Measurements from ENCODE around the gene SIN3B.

SIN3B gene

GRCh38 chr19:16919496-16919895, 90.3 kb downstream of the SIN3B start:
- Histone ChIP-seq H4K20me1 (ENCODE audit: control insufficient read depth, insufficient read depth, low read depth, low read length) (no peaks in the 10 kb centered on the region), H3K36me3 (ENCODE audit: control insufficient read depth, low read length) (no peaks in the 10 kb centered on the region), H3K9me2 (replicated peaks; ENCODE audit: control insufficient read depth, low read length) (no peaks in the 10 kb centered on the region), H3K79me2 (ENCODE audit: control insufficient read depth, low read length) (no peaks in the 10 kb centered on the region), H3K27me3 (ENCODE audit: control insufficient read depth, low read length) (peaks cover 8% of the 10 kb centered on the region), H3F3A (ENCODE audit: control insufficient read depth, insufficient read depth) (no peaks in the 10 kb centered on the region), H3K4me3 (ENCODE audit: low read length) (no peak overlapping the region), H3K4me1 (ENCODE audit: control insufficient read depth, low read length) (peaks cover 6% of the 10 kb centered on the region; the same call in 1 of the 2 replicates), H3K9me3 (ENCODE audit: control insufficient read depth, insufficient read depth, low read length) (peaks cover 5% of the 10 kb centered on the region; the same call in 1 of the 2 replicates), H3K27ac (ENCODE audit: low read depth, low read length) (no peak overlapping the region), H3K4me2 (ENCODE audit: low read length) (no peak overlapping the region)
- TF ChIP-seq EZH2phosphoT487 (IDR thresholded peaks at IDR 0.05; ENCODE audit: borderline replicate concordance, low read length) (no peak), CTCF (IDR thresholded peaks at IDR 0.05; ENCODE audit: low read depth, low read length, poor library complexity, severe bottlenecking) (no peak)

- Histone ChIP-seq H3F3A (ENCODE audit: control insufficient read depth, insufficient read depth) (no peaks in the 10 kb centered on the region), H3K36me3 (ENCODE audit: control insufficient read depth, low read length) (no peaks in the 10 kb centered on the region), H3K4me3 (ENCODE audit: low read length) (no peak overlapping the region), H3K4me2 (ENCODE audit: low read length) (no peak overlapping the region), H3K27ac (ENCODE audit: low read depth, low read length) (no peak overlapping the region), H3K9me3 (ENCODE audit: control insufficient read depth, insufficient read depth, low read length) (peaks cover 9% of the 10 kb centered on the region; the same call in 1 of the 2 replicates), H3K79me2 (ENCODE audit: control insufficient read depth, low read length) (no peaks in the 10 kb centered on the region), H3K27me3 (ENCODE audit: control insufficient read depth, low read length) (no peaks in the 10 kb centered on the region), H3K4me1 (ENCODE audit: control insufficient read depth, low read length) (peaks cover 6% of the 10 kb centered on the region; the same call in 1 of the 2 replicates), H3K9me2 (replicated peaks; ENCODE audit: control insufficient read depth, low read length) (no peaks in the 10 kb centered on the region), H4K20me1 (ENCODE audit: control insufficient read depth, insufficient read depth, low read depth, low read length) (no peaks in the 10 kb centered on the region)
- TF ChIP-seq CTCF (IDR thresholded peaks at IDR 0.05; ENCODE audit: low read depth, low read length, poor library complexity, severe bottlenecking) (no peak), EZH2phosphoT487 (IDR thresholded peaks at IDR 0.05; ENCODE audit: borderline replicate concordance, low read length) (no peak)
Observed at GRCh38 chr19:16920816-16921529, 91.8 kb downstream of the SIN3B start.

GRCh38 chr19:16921766-16922591, 92.8 kb downstream of the SIN3B start:
- H3F3A ChIP-seq (ENCODE audit: control insufficient read depth, insufficient read depth), result no peaks in the 10 kb centered on the region
- no peaks in the 10 kb centered on the region for H3K9me2 ChIP-seq (replicated peaks; ENCODE audit: control insufficient read depth, low read length)
- no peaks in the 10 kb centered on the region for H4K20me1 ChIP-seq (ENCODE audit: control insufficient read depth, insufficient read depth, low read depth, low read length)
- H3K27me3 ChIP-seq (ENCODE audit: control insufficient read depth, low read length), result no peaks in the 10 kb centered on the region
- H3K4me3 ChIP-seq (ENCODE audit: low read length), result no peak overlapping the region
- no peaks in the 10 kb centered on the region for H3K79me2 ChIP-seq (ENCODE audit: control insufficient read depth, low read length)
- no peak for TF ChIP-seq EZH2phosphoT487 (IDR thresholded peaks at IDR 0.05; ENCODE audit: borderline replicate concordance, low read length)
- H3K4me1 ChIP-seq (ENCODE audit: control insufficient read depth, low read length), result peaks cover 6% of the 10 kb centered on the region; the same call in 1 of the 2 replicates
- H3K4me2 ChIP-seq (ENCODE audit: low read length), result no peak overlapping the region
- H3K9me3 ChIP-seq (ENCODE audit: control insufficient read depth, insufficient read depth, low read length), result peaks cover 9% of the 10 kb centered on the region; the same call in 1 of the 2 replicates
- no peak overlapping the region for H3K27ac ChIP-seq (ENCODE audit: low read depth, low read length)
- H3K36me3 ChIP-seq (ENCODE audit: control insufficient read depth, low read length), result no peaks in the 10 kb centered on the region
